Measurements from ENCODE around the gene ZIC1.

Gene ZIC1

GRCh38 chr3:147380387-147380951, 28.7 kb upstream of the ZIC1 start:
- no peak for DNase-seq (ENCODE audit: low spot score)

GRCh38 chr3:147380977-147381376, 28.2 kb upstream of the ZIC1 start:
- no peak for DNase-seq (ENCODE audit: low spot score)

- no peak for DNase-seq (ENCODE audit: low spot score)
Observed at GRCh38 chr3:147381596-147381995, 27.6 kb upstream of the ZIC1 start.

GRCh38 chr3:147383617-147384016, 25.5 kb upstream of the ZIC1 start:
- no peak for DNase-seq (ENCODE audit: low spot score)

GRCh38 chr3:147384210-147385058, 24.7 kb upstream of the ZIC1 start:
- peak; percentile 17 for DNase-seq (ENCODE audit: low spot score)

GRCh38 chr3:147385059-147386012, 23.8 kb upstream of the ZIC1 start:
- DNase-seq (ENCODE audit: low spot score): no peak

GRCh38 chr3:147387291-147387884, 21.8 kb upstream of the ZIC1 start:
- DNase-seq (ENCODE audit: low spot score): no peak

GRCh38 chr3:147387885-147388699, 21.1 kb upstream of the ZIC1 start:
- no peak for DNase-seq (ENCODE audit: low spot score)

- DNase-seq (ENCODE audit: low spot score): no peak
Observed at GRCh38 chr3:147388700-147389580, 20.2 kb upstream of the ZIC1 start.

- no peak for DNase-seq (ENCODE audit: low spot score)
Observed at GRCh38 chr3:147389717-147390116, 19.4 kb upstream of the ZIC1 start.

- DNase-seq (ENCODE audit: low spot score): no peak
Observed at GRCh38 chr3:147390589-147391569, 18.3 kb upstream of the ZIC1 start.

- no peak for DNase-seq (ENCODE audit: low spot score)
Observed at GRCh38 chr3:147391781-147392624, 17.2 kb upstream of the ZIC1 start.

GRCh38 chr3:147392625-147392946, 16.6 kb upstream of the ZIC1 start:
- DNase-seq (ENCODE audit: low spot score): no peak

GRCh38 chr3:147393261-147393942, 15.8 kb upstream of the ZIC1 start:
- DNase-seq (ENCODE audit: low spot score): no peak

GRCh38 chr3:147393943-147394883, 15.0 kb upstream of the ZIC1 start:
- no peak for DNase-seq (ENCODE audit: low spot score)

- DNase-seq (ENCODE audit: low spot score): no peak
Observed at GRCh38 chr3:147394884-147395225, 14.3 kb upstream of the ZIC1 start.

Data from germinal center (tissue), 1 donor.